ENCODE results near the gene PLXNA1. TPM values are rescaled to one million over a fixed set of nuclear protein-coding genes. Genes with fewer than 3 reads are reported as not detected.

The PLXNA1 gene
- total RNA-seq, 2 donors from 2014 or later = 66.3 to 79.4 TPM

- H3K4me3 Mint-ChIP-seq = no peak overlapping the region
- no peaks in the 10 kb centered on the region for H3K36me3 Mint-ChIP-seq (ENCODE audit: low read depth)
- H3K36me3 ChIP-seq (ENCODE audit: control insufficient read depth, insufficient read depth, low read length) = no peaks in the 10 kb centered on the region
- WGBS, 2 experiments (ENCODE audit: insufficient coverage in 1 of 2, insufficient read length in 1 of 2) = 90 to 100% methylated on average over 3 to 5 of the region's 5 CpGs
- peaks cover 2% of the 10 kb centered on the region for H3K27me3 Mint-ChIP-seq (ENCODE audit: insufficient read depth)
- no peak overlapping the region for H3K27ac ChIP-seq (ENCODE audit: low read depth, low read length)
- peaks cover 24% of the 10 kb centered on the region for H3K9me3 Mint-ChIP-seq
- no peak for DNase-seq
- H3K4me3 ChIP-seq (ENCODE audit: low read length) = no peak overlapping the region
- peaks cover 21% of the 10 kb centered on the region for H3K4me1 Mint-ChIP-seq
- no peaks in the 10 kb centered on the region for H3K27me3 ChIP-seq (ENCODE audit: control insufficient read depth, insufficient read depth, low read length, poor library complexity, severe bottlenecking)
- H3K4me1 ChIP-seq (ENCODE audit: control insufficient read depth, insufficient read depth, low read length) = peaks cover 5% of the 10 kb centered on the region
- no peak overlapping the region for H3K27ac Mint-ChIP-seq
- peak; percentile 27 for TF ChIP-seq CTCF (conservative IDR thresholded peaks at IDR 0.05)
- H3K9me3 ChIP-seq (ENCODE audit: control insufficient read depth, low read length) = peaks cover 21% of the 10 kb centered on the region
- H3K9ac ChIP-seq (ENCODE audit: extremely low read depth, low read length, poor library complexity, severe bottlenecking) = no peak overlapping the region
These were observed 10.0 kb upstream of the PLXNA1 start for GRCh38 chr3:126972866-126973265.

DNA sequence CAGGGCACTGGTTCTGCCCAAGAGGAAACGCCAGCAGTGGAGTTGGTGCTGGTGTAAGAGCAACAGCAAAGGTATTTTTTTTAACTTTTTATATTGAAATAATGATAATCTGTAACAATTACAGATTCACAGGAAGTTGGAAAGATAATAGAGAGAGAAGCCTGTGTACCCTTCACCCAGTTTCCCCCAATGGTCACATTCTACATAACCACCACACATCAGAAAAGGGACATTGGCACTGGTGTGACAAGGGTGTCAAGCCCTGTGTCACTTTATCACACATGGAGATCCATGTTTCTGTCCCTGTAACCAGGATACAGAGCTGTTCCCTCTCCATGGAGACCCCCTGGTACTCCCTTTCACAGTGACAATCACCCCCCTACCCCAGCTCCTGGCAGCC, 9.1 kb upstream of the PLXNA1 start:
- Mint-ChIP-seq H3K9me3 (peaks cover 24% of the 10 kb centered on the region), H3K4me3 (no peak overlapping the region), H3K27me3 (ENCODE audit: insufficient read depth) (peaks cover 4% of the 10 kb centered on the region), H3K27ac (no peak overlapping the region), H3K36me3 (ENCODE audit: low read depth) (no peaks in the 10 kb centered on the region), H3K4me1 (peaks cover 17% of the 10 kb centered on the region)
- no peak for TF ChIP-seq CTCF (conservative IDR thresholded peaks at IDR 0.05)
- Histone ChIP-seq H3K4me3 (ENCODE audit: low read length) (no peak overlapping the region), H3K27ac (ENCODE audit: low read depth, low read length) (no peak overlapping the region), H3K27me3 (ENCODE audit: control insufficient read depth, insufficient read depth, low read length, poor library complexity, severe bottlenecking) (no peaks in the 10 kb centered on the region), H3K36me3 (ENCODE audit: control insufficient read depth, insufficient read depth, low read length) (no peaks in the 10 kb centered on the region), H3K9ac (ENCODE audit: extremely low read depth, low read length, poor library complexity, severe bottlenecking) (no peak overlapping the region), H3K9me3 (ENCODE audit: control insufficient read depth, low read length) (peaks cover 21% of the 10 kb centered on the region), H3K4me1 (ENCODE audit: control insufficient read depth, insufficient read depth, low read length) (peaks cover 3% of the 10 kb centered on the region)
- WGBS, 2 experiments (ENCODE audit: insufficient coverage in 1 of 2, insufficient read length in 1 of 2) = 100% methylated on average over 1 of the region's 1 CpG; no CpG with 5 or more reads in 1 of the 2 experiments
- DNase-seq = no peak

- Histone ChIP-seq H3K36me3 (ENCODE audit: control insufficient read depth, insufficient read depth, low read length) (no peaks in the 10 kb centered on the region), H3K9ac (ENCODE audit: extremely low read depth, low read length, poor library complexity, severe bottlenecking) (no peak overlapping the region), H3K9me3 (ENCODE audit: control insufficient read depth, low read length) (peaks cover 21% of the 10 kb centered on the region), H3K27me3 (ENCODE audit: control insufficient read depth, insufficient read depth, low read length, poor library complexity, severe bottlenecking) (no peaks in the 10 kb centered on the region), H3K27ac (ENCODE audit: low read depth, low read length) (no peak overlapping the region), H3K4me3 (ENCODE audit: low read length) (no peak overlapping the region), H3K4me1 (ENCODE audit: control insufficient read depth, insufficient read depth, low read length) (peaks cover 3% of the 10 kb centered on the region)
- Mint-ChIP-seq H3K4me3 (no peak overlapping the region), H3K9me3 (peaks cover 24% of the 10 kb centered on the region), H3K27me3 (ENCODE audit: insufficient read depth) (peaks cover 8% of the 10 kb centered on the region), H3K4me1 (peaks cover 9% of the 10 kb centered on the region), H3K27ac (no peak overlapping the region), H3K36me3 (ENCODE audit: low read depth) (no peaks in the 10 kb centered on the region)
- TF ChIP-seq CTCF (conservative IDR thresholded peaks at IDR 0.05) = no peak
- DNase-seq = no peak
- WGBS, 2 experiments (ENCODE audit: insufficient coverage in 1 of 2, insufficient read length in 1 of 2) = 75 to 80% methylated on average over 1 to 3 of the region's 3 CpGs
These were observed 8.2 kb upstream of the PLXNA1 start for GRCh38 chr3:126974756-126975155.
